ENCODE results near the gene LGALS13. TPM values are rescaled to one million over a fixed set of nuclear protein-coding genes. Genes with fewer than 3 reads are reported as not detected.

Gene LGALS13, protein sequence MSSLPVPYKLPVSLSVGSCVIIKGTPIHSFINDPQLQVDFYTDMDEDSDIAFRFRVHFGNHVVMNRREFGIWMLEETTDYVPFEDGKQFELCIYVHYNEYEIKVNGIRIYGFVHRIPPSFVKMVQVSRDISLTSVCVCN
- not detected for total RNA-seq (ENCODE audit: unreplicated experiment)
- long read RNA-seq, result 0 reads

DNA sequence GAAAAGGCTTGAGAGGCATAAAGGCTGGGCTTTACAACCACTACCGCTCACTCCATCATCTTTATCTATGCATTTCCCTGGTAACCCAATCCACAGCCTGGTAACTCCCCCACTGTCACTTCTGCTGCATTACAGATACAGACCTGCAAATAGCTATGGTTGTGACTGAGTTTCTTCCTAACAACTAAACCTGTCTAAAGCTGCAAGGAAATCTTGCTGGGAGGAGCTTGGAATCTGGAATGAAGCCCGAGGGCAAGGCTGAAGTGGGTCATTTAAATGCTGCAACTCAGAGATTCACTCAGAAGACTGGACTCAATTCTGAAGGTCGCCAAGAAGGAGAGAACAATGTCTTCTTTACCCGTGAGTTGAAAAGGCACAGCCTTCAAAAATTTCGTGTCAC is at the start of gene LGALS13:
TSS of gene LGALS13 (plus strand) at position 301 of the 400 bp plus-strand sequence. CDS start at position 346, 45 bp downstream.
- Mint-ChIP-seq H3K9me3 (ENCODE audit: unreplicated experiment) (no peaks in the 10 kb centered on the region), H3K27me3 (ENCODE audit: unreplicated experiment) (peaks cover 1% of the 10 kb centered on the region), H3K4me3 (ENCODE audit: unreplicated experiment) (no peak within 1 kb of the TSS), H3K36me3 (ENCODE audit: unreplicated experiment) (no peaks in the 10 kb centered on the region), H3K27ac (ENCODE audit: unreplicated experiment) (no peak within 1 kb of the TSS), H3K4me1 (ENCODE audit: low read depth, unreplicated experiment) (no peaks in the 10 kb centered on the region)
- no peak for DNase-seq
- TF ChIP-seq, protein P1, sequence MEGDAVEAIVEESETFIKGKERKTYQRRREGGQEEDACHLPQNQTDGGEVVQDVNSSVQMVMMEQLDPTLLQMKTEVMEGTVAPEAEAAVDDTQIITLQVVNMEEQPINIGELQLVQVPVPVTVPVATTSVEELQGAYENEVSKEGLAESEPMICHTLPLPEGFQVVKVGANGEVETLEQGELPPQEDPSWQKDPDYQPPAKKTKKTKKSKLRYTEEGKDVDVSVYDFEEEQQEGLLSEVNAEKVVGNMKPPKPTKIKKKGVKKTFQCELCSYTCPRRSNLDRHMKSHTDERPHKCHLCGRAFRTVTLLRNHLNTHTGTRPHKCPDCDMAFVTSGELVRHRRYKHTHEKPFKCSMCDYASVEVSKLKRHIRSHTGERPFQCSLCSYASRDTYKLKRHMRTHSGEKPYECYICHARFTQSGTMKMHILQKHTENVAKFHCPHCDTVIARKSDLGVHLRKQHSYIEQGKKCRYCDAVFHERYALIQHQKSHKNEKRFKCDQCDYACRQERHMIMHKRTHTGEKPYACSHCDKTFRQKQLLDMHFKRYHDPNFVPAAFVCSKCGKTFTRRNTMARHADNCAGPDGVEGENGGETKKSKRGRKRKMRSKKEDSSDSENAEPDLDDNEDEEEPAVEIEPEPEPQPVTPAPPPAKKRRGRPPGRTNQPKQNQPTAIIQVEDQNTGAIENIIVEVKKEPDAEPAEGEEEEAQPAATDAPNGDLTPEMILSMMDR (IDR thresholded peaks at IDR 0.05; ENCODE audit: partially characterized antibody, unreplicated experiment), result no peak

DNA sequence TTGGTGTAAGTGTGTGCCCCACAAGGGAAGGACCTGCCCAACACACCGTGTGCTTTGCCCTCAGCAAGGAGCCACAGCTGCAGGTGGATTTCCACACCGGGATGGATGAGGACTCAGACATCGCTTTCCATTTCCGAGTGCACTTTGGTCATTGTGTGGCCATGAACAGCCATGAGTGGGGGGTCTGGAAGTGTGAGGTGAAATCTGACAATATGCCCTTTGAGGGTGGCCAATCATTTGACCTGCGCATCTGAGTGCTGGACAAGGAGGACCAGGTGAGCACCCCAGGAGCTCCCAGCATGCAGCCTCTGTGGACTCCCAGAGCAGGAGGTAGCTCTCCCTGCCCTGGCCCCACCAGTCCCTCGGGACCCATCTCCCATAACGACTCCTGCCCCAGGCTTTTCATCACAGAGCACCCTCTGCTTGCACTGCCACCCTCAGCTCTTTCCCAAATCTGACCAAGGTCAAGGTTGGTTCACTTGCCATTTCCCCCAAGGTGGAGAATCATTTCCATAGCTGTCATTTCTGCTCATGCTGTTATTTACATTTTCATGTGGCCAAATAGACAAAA is 49.2 kb upstream of the LGALS13 start:
- no peak for DNase-seq
- Mint-ChIP-seq H3K4me1 (ENCODE audit: low read depth, unreplicated experiment) (no peaks in the 10 kb centered on the region), H3K36me3 (ENCODE audit: unreplicated experiment) (no peaks in the 10 kb centered on the region), H3K27me3 (ENCODE audit: unreplicated experiment) (peaks cover 3% of the 10 kb centered on the region), H3K4me3 (ENCODE audit: unreplicated experiment) (no peak overlapping the region), H3K27ac (ENCODE audit: unreplicated experiment) (no peak overlapping the region), H3K9me3 (ENCODE audit: unreplicated experiment) (no peaks in the 10 kb centered on the region)
- TF ChIP-seq, protein P1 (IDR thresholded peaks at IDR 0.05; ENCODE audit: partially characterized antibody, unreplicated experiment), result no peak

DNA sequence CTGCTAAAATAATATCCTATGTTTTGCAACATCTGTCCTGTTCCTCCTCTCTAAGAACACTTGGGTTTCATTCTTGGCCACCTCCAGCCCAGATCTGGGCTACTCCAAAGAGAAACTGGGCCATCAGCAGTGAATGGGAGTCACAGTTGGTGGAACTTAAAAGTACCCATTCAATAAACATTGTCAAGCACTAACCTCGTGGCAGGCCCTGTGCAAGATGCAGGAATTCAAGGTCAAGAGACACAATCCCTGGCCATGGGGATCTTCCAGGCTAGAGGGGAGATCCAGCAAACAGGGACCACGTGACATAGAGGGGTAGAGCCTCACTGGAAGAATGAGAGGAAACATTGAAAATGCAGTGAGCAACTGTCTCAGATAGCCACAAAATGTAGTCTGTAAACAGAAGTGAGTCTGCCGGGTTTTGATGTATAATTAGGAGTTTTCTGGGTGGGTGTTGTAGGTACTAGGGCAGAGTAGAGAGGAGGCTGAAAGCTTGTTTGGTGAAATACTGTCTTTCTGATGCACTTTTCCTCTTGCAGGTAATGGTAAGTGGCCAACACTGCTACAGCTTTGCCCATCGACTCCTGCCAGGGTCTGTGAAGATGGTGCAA is 47.5 kb upstream of the LGALS13 start:
- Mint-ChIP-seq H3K9me3 (ENCODE audit: unreplicated experiment) (no peaks in the 10 kb centered on the region), H3K27me3 (ENCODE audit: unreplicated experiment) (peaks cover 3% of the 10 kb centered on the region), H3K4me3 (ENCODE audit: unreplicated experiment) (no peak overlapping the region), H3K36me3 (ENCODE audit: unreplicated experiment) (no peaks in the 10 kb centered on the region), H3K4me1 (ENCODE audit: low read depth, unreplicated experiment) (no peaks in the 10 kb centered on the region), H3K27ac (ENCODE audit: unreplicated experiment) (no peak overlapping the region)
- DNase-seq, result no peak
- TF ChIP-seq, protein P1 (IDR thresholded peaks at IDR 0.05; ENCODE audit: partially characterized antibody, unreplicated experiment), result no peak

DNA sequence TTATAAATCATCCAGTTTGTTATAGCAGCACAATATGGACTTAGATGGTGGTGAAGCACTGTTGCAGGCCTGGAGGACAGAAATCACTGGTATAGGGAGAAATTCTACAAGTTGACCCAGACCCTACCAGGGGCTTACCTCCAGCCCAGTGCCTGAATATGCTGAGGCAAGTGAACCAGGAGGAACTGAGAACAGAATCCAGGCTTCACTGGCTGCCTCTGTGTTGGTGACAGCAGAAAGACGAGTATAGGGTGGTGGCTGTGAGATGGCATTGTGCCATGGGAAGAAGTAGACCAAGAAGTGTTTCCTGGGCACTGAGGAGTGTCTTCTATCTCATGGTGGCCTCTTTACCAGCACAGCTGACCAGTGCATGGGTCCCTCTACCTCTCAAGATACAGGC is 46.4 kb upstream of the LGALS13 start:
- Mint-ChIP-seq H3K27ac (ENCODE audit: unreplicated experiment) (no peak overlapping the region), H3K9me3 (ENCODE audit: unreplicated experiment) (no peaks in the 10 kb centered on the region), H3K36me3 (ENCODE audit: unreplicated experiment) (no peaks in the 10 kb centered on the region), H3K4me1 (ENCODE audit: low read depth, unreplicated experiment) (no peaks in the 10 kb centered on the region), H3K4me3 (ENCODE audit: unreplicated experiment) (no peak overlapping the region), H3K27me3 (ENCODE audit: unreplicated experiment) (peaks cover 3% of the 10 kb centered on the region)
- DNase-seq, result no peak
- TF ChIP-seq, protein P1 (IDR thresholded peaks at IDR 0.05; ENCODE audit: partially characterized antibody, unreplicated experiment), result no peak
